NOMO-1 (cell line): ENCODE data around the gene ASPHD1.
A peak's percentile ranks its signal among the peaks of the same experiment; 100 is the strongest.
"Not testable (repeated sequence)": the region's sequence is repeated elsewhere in the genome, so short reads cannot be mapped to it uniquely, and the experiment has no call there.

Experiments used
- DNase-seq, 2 experiments: peaks; one replicate each; lab custom pipeline; 2025; ENCODE audit not compliant: unreplicated experiment in 2 of 2; lab: John Stamatoyannopoulos, UW

The ASPHD1 gene

DNA sequence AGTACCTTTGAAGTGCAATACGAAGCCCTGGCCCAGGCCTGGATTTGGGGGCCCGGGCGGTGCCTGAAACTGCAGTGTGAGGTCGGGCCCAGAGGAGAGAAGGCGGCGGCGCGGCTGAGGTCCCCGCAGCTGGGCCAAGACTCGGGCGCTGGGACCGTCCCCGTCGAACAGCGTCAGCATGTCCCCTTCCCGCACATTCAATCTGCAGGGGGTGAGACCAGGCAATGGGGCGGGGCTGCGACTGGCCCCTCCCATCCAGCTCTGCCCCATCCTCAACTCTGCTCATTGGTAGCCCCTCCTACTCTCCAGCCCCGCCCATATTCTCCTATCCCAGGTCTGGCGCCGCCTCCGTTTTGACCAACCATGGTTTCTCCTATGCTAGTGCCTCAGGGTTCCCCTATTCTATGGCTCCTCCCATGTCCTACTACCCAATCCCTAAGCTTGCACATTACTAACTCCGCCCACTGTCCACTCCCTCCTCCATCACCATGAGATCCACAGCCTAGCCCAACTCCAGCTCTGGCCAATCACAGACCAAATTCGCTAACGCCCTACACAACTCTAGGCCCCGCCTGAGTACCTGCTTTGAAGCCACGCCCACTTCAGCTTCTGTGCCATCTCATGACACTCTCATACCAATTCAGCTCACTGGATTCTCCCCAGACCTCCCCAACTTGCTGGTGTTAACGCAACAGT lies 22.9 kb upstream of the ASPHD1 start:
- DNase-seq = no peak

DNA sequence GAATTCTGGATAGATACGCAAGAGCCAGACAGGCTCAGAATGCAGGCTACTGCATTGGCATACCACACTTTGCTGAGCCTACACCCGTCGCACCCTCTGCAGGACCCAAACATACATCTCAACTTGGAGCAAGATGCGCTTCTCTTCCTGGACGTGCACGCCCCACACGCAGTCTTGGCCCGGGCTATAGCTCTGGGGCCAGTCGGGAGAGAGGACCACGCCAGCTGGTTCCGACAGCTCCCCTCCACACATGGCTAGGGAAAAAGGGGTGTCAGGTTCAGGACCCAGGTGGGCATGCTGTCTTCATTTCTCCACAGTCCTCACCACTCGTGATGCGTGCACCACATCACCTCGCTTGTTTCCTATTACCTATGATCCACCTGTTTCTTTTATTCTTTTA lies 22.1 kb upstream of the ASPHD1 start:
- no peak for DNase-seq

DNA sequence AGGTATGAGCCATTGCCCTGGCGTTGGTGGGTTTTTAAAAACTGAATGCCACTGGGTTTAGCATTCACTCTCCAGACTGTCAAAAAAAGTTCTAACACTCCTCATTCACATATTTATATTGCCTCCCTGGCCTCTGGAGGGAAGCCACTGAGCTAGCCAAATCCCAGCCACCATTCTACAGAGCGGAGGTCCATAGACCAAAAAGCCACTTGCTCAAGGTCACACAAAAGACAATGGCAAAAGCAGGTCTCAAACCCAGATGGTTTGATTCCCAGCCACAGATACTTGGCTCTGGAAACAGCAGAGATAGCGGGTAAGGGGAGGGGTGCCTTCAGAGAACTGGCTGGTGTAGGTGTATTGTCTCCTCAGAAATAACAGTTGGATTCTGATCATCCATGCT lies 19.2 kb upstream of the ASPHD1 start:
- no peak for DNase-seq

DNA sequence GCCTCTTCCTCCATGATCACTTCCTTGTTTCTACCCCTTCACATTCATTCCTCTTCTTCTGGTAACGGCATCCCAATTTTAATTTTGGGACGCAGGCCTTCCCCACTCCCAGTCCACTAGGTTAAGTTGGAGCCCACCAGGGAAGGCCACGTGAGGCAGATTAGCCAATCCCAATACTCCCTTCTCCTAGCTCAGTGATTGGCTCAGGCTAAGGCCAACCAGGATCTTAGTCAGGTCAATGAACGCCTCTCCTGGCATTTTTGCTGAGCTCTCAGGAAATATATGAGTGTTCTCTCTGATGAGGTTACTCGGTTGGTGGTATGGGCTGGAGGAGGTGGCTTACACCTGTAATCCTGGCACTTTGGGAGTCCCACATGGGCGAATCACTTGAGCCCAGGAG lies 16.3 kb upstream of the ASPHD1 start:
- DNase-seq = no peak

DNA sequence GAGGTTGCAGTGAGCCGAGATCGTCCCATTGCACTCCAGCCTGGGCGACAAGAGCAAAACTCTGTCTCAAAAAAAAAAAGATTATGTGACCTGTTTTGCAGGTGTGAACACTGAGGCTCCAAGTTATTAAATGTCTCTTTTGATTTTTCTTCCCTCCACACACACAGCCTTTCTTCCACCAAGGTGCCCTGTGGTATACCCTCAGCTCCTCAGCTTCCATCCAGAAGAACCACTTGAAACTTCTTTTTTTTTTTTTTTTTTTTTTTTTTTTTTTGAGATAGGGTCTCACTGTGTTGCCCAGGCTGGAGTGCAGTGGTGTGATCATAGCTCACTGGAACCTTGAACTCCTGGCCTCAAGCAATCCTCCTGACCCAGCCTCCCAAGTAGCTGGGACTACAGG lies 10.9 kb upstream of the ASPHD1 start:
- DNase-seq = not testable (repeated sequence)

DNA sequence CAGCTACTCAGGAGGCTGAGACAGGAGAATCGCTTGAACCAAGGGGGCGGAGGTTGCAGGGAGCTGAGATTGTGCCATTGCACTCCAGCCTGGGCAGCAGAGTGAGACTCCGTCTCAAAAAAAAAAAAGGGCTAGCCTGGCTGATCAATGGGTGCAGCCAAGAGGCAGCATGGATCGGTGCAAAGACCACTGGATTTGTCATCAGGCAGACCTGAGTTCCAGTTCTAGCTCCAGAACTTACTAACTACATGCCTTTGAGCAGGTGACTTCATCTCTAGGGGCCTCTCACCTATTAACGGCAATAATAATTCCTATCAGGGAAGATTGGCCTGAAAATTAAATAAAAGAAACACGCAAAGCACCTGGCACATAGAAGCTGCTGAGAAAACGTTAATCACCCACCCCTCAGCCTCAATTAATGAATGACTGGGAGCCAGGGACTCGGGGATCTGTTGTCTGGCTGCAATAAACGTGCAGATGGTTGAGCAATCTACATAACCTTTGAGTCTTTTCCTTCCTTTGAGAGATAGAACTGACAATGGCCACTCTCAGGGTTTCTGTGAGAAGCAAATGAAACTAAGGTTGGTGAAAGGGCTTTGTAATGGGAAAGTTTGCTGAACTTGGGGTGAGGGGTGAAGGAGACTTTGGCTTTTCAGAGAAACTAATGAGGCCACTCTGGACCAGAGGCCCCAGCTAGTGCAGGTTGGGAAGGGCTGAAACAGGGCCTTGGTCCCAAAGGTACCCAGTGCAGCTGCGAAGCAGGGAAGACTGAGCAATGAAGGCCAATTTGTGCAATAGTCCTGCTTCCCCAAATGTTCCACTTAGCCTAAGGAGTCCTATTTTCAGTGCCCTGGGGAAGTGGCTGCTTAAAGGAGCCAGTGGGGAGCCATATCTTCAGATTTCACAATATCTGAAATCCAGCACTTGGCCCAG lies 8.5 kb upstream of the ASPHD1 start:
- peak; percentile 29 to 57 for DNase-seq

DNA sequence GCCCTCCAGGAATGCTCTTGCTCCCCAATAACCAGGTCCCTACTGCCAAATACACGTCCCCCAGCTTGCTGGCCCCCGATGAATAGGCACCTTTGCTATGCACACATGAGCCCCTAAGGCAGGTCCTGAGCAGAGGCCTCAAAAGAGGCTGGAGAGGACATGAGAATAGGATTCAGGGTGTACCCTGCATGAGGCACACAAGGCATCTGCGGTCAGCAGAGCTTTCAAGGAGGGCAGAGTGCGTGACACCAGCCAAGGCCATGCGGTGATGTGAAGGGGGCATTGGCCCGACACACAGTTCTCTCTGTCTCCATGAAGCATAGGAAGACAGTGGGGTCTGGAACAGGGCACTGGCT lies 7.9 kb upstream of the ASPHD1 start:
- DNase-seq = no peak

DNA sequence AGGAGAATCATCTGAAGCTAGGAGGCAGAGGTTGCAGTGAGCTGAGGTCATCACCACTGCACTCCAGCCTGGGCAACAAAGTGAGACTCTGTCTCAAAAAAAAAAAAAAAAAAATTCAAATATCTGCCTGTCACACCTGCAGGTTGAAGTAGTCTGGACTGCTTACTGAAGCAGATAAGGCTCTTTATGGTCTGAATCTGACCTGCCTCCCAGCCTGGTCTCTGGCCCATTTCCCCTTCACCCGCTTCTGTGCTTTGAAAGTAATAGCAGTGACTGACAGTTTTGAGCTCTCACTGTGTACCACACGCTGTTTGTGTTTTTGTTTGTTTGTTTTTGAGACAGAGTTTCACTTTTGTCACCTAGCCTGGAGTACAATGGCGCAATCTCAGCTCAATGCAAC lies 6.7 kb upstream of the ASPHD1 start:
- DNase-seq = no peak

DNA sequence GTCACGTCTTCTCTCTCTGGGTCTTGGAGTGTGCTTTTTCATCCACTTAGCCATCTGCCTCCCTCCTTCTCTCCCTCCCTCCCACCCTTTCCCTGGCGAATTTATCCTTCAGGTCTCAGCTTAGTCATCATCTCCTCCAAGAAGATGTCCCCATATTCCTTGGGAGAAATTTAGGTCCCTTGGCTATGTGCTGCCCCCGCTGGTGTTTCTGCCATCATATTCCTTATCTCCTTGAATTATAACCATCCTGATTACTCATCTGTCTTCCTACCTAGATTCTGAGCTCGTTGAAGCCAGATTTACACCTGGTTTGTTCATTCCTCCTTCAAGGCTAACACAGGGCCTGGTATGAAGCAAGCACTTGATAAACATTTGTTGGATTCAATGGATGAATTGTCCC lies 5.9 kb upstream of the ASPHD1 start:
- DNase-seq = no peak

DNA sequence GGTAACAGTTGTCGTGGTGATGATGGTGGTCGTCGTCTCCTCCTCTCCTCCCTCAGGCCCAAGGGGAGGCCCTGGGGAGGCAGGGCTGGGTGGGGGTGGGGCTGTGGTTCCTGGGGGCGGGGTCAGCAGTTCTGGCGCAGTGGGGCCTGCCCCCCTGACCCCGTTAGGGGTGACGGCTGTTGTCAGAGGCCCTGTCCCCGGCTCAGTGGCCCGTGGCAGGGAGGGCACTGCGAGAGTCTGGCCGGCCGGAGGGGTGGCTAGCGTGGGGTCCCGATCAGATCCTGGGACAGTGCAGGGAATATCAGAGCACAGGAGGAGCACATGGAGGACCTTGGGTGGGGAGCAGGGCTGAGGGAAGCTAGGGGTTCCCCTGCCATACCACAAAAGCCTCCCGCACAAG lies 3.4 kb upstream of the ASPHD1 start:
- DNase-seq = no peak

DNA sequence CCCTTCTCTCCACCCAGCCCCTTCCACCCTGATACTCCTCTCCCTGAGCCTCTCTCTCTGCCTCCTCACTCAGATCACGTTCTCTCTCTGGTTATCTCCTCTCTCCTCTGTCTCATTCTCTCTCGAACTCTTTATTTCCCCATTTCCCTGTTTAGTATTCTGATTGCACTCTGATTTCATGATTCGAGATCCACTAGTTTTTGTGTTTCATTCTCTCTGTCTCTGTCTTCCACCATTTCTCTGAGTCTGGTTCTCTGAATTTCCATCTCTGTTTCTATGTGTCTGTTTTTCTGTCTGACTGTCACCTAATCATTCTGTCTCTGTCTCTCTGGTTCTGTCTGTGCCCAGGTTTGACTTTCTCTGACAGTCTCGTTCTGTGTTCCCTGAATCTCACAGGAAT lies 3.0 kb upstream of the ASPHD1 start:
- no peak for DNase-seq

DNA sequence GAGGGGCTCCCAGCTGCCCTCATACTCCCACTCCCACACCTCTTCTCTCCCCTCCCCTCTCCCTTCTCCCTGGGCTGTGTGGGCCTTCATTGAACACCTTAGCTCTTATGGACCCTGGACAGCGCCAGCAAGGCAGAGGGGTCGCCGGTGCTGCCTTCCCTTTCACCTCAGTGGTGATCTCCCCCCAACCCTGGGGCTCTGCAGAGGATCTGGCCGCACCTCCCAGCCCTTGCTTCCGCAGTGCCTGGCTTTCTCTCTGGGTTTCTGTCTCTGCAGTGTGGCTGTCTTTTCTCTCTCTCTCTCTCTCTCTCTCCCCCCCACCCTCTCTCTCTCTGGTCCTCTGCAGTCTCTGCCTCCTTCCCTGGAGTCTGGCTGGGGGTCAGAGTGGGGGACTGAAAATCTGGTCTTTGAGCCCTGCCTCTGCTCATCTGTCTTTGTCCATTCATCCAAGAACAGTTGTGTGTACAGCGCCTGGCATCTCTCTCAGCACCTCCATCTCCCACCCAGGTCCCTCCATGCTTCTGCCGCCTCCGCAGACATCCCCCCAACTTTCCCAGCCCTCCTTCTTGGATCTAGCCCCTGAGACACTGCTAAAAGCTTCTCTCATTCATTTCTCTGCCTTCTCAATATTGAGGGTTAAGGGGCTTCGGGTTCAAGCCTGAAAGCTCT lies 2.0 kb upstream of the ASPHD1 start:
- no peak for DNase-seq

DNA sequence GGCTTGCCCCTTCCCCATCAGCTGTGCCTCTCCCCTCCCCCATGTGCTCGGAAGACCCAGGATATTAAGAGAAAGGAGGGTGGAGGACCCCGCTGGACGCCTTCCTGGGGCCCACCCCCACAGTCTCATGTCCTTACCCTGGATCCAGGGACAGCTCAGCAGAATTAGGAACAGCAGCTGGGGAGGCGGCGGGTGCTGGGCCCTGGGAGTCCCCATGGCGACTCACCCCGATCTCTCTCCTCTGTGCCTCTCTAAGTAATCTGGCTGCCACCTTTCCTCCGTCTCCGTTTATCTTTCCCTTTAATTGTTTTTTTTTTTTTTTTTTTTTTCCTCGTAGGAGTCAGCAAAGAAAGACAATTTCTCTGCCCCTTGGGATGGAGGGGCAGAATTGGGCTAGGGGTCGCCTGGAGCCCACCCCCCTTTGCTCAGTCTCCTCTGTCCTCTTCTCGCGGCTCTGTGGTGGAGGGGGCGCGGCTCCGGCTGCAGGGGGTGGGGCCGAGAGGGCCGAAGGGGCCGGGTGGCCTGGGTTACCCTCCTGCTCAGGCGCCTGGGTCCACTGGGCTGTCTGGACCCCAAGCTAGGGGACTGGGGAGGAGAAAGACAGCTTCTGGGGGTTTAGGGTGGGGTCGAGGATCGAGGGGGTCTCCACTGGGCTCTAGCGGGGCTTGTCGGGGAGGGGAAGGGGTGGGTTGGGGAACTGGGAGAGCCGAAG lies 1.3 kb upstream of the ASPHD1 start:
- no peak for DNase-seq

DNA sequence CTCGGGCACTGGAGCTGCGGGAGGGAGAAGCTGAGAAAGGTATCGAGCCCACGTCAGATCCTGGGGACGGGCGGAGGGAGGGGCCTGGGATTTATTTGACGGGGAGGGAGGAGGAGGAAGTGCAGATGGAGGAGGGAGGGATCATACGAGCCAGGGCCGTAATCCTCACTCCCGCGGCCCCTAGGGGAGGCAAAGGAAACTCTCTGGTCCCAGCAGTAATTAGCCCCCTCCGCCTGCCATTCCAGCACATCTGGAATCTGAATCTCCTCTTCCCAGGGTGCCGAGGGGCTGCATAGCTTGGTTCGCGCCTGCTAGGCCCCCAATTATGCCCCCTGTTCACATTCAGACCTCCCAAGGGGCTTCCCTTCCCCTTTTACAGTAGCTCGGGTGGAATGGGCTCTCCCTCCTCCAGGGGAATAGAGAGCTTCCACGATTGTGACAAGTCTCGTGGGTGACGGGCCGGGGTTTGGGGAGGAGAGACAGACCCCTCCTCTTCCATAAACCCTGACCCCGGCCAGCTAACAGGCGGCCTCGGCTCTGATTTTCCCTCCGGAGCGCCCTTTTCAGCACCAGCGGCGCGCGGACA lies 679 bp upstream of the ASPHD1 start, which contains the start of gene SEZ6L2:
Gene SEZ6L2 (minus strand): TSS at position 35 of the 586 bp plus-strand sequence. CDS start 531 bp downstream, outside the sequence.
- peak; percentile 48 to 53 for DNase-seq

DNA sequence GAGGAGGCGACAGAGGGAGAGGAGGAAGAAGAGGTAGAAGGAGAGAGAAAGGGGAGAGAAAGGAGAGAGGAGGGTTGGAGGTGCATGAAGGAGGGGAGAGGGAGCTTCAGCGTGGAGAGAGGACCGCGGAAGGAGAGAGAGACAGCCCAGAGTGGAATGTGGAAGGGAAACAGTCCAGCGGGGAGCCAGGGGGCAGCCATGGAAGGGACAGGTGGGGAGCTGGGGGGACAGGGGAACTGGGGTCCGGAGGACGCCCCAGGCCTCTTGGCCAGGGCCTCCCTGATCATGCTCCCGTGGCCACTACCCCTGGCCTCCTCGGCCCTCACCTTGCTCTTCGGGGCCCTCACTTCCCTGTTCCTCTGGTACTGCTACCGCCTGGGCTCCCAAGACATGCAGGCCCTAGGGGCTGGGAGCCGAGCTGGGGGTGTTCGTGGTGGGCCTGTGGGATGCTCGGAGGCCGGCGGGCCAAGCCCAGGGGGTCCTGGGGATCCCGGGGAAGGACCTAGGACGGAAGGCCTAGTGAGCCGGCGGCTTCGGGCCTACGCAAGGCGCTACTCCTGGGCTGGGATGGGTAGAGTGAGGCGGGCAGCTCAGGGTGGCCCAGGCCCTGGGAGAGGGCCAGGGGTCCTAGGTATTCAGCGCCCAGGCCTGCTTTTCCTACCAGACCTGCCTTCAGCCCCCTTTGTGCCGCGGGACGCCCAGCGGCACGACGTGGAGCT lies 759 bp downstream of the ASPHD1 start:
- no peak for DNase-seq

DNA sequence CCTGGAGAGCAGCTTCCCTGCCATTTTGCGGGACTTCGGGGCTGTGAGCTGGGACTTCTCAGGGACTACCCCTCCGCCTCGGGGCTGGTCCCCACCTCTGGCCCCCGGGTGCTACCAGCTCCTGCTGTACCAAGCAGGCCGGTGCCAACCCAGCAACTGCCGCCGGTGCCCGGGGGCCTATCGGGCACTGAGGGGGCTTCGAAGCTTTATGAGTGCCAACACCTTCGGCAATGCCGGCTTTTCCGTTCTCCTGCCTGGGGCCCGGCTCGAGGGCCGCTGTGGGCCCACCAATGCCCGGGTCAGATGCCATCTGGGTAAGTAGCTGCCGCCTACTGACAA lies 1.3 kb downstream of the ASPHD1 start:
- no peak for DNase-seq

DNA sequence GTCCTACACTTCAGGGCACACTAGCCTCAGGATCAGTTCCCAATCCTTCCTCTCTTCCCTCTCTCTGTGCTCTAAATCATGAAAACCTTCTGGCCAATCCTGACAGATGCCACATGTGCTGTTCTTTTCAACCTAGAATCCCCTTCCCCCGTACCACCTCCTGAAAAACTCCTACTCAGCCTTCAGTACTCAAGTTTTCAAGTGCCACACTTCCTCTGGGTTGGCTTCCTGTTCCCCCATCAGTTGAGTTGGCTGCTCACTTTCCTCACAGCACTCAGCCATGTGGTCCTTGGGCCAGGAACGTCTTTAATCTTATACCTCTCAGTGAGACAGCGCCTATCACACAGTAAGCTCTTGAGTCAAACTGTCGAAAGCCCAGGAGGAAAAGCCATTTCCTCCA lies 3.3 kb downstream of the ASPHD1 start:
- DNase-seq = no peak

DNA sequence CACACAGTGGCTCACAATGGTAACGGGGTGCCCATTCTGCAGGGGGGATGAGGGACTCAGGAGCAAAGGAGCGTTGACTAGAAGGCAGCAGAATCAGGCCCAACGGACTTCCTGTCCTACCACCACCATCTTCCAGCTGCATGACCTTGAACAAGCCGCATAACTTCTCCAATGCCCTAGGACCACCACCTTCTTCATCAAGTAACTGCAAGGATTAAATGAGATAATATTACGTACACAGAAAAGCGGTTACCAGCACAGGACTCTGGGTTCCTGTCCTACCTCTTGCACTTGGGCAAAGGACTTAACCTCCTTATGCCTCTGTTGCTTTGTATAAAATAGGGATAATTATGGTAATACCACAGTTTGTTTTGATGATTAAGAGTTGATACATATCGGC lies 4.7 kb downstream of the ASPHD1 start:
- DNase-seq = no peak

DNA sequence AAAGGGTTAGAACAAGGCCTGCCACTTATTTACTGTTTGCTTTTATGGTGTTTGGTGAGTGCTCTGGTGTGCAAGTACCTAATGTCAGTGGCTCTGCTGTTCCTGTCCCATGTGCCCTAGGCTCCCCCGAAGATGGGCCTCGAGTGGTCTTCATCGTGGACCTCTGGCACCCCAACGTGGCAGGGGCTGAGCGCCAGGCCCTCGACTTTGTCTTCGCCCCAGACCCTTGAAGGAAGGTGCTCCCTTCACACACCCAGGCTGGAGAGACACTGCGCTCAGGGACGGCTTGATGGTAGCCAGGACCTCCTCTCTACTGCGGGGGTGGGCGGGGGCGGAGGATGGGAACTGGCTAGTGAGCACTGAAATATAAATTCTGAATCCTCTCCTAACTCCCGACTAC lies 5.4 kb downstream of the ASPHD1 start:
- no peak for DNase-seq
